HCT116 (cell line): Measurements from ENCODE around the gene CLASP1. TPM values are rescaled to one million over a fixed set of nuclear protein-coding genes. Genes with fewer than 3 reads are reported as not detected.

Source experiments
- ATAC-seq: fragments of 200-7000 bp; cut with Tn5 transposase; 2 replicates; pipeline ENCODE4 v1.9.1; 2020; ENCODE audit warnings: mild to moderate bottlenecking, moderate library complexity
- BruUV-seq: library from RNA; stranded (reverse); fragments of 400-500 nt; replicated peaks from 2 replicates; lab custom pipeline; 2021; lab: Mats Ljungman, UMichigan
- CTCF ChIA-PET: fragments of 300-600 bp; sonication (Branson Sonifier 250); formaldehyde crosslinking; loops from one replicate; lab custom pipeline; 2021; ENCODE audit warnings: antibody characterized with exemption; lab: Charles Lee
- POLR2A ChIA-PET: fragments of 300-600, 350-600 bp; sonication (Branson Sonifier 250); formaldehyde crosslinking; loops from one replicate; lab custom pipeline; 2021; ENCODE audit warnings: antibody characterized with exemption; lab: Charles Lee
- RAD21 ChIA-PET, 2 experiments: fragments of 300-600 bp; sonication (Branson Sonifier 250); formaldehyde crosslinking; loops; one replicate each; lab custom pipeline; 2023; ENCODE audit warnings: low total read pairs in 2 of 2; ENCODE audit not compliant: uncharacterized antibody in 2 of 2, unreplicated experiment in 2 of 2, low non-redundant PET in 1 of 2; lab: Charles Lee
- DNase-seq: peaks from one replicate; pipeline ENCODE4 v3.0.0-alpha.2; 2010; ENCODE audit warnings: low read depth, low spot score
- H2AFZ ChIP-seq: fragments of 200-600 bp; shearing (Covaris generic), sonication (generic); 2 replicates; pipeline ENCODE4 v1.6.1; 2017; ENCODE audit warnings: low read depth, mixed run types, mixed read lengths, antibody characterized with exemption, low read length; ENCODE audit not compliant: poor library complexity, severe bottlenecking
- H3K27ac ChIP-seq: 2 replicates; pipeline ENCODE4 v1.5.1; 2012; ENCODE audit warnings: low read depth, low read length
- H3K27me3 ChIP-seq: fragments of 200-600 bp; sonication (generic); 2 replicates; pipeline ENCODE4 v1.6.1; 2016; ENCODE audit warnings: mixed run types, low read length, mixed read lengths; ENCODE audit not compliant: insufficient read depth
- H3K36me3 ChIP-seq, 2 experiments: fragments of 200-500 bp in 1 of 2; fragments of 200-600 bp in 1 of 2; sonication (Bioruptor generic) in 1 of 2; sonication (generic) in 1 of 2; 2 replicates each; pipeline versions ENCODE4 v1.5.1 to v1.6.1; 2014 to 2016; ENCODE audit warnings: low read length in 2 of 2, inconsistent platforms in 1 of 2, mixed read lengths in 1 of 2, mixed run types in 1 of 2; ENCODE audit not compliant: insufficient read depth in 2 of 2, control insufficient read depth in 1 of 2
- H3K4me1 ChIP-seq, 2 experiments: fragments of 200-600 bp in 1 of 2; sonication (generic) in 1 of 2; 2 replicates each; pipeline versions ENCODE4 v1.5.1 to v1.6.1; 2012 to 2017; ENCODE audit warnings: low read length in 2 of 2, inconsistent platforms in 1 of 2, mild to moderate bottlenecking in 1 of 2, mixed read lengths in 1 of 2, mixed run types in 1 of 2, moderate library complexity in 1 of 2; ENCODE audit not compliant: insufficient read depth in 2 of 2, control insufficient read depth in 1 of 2
- H3K4me2 ChIP-seq: fragments of 200-600 bp; sonication (generic); 2 replicates; pipeline ENCODE4 v1.6.1; 2017; ENCODE audit warnings: mixed run types, low read length, mixed read lengths
- H3K4me3 ChIP-seq, 2 experiments: fragments of 200-600 bp in 1 of 2; sonication (generic) in 1 of 2; replicated peaks in 1 of 2; 2 replicates each; pipeline ENCODE4 v1.5.1; 2011 to 2016; ENCODE audit warnings: low read length in 2 of 2, control low read depth in 1 of 2, low read depth in 1 of 2, mild to moderate bottlenecking in 1 of 2, mixed read lengths in 1 of 2, mixed run types in 1 of 2
- H3K79me2 ChIP-seq: fragments of 200-600 bp; sonication (generic); 2 replicates; pipeline ENCODE4 v1.6.1; 2017; ENCODE audit warnings: mild to moderate bottlenecking, mixed run types, low read length, moderate library complexity, mixed read lengths; ENCODE audit not compliant: insufficient read depth
- H3K9ac ChIP-seq: fragments of 200-600 bp; sonication (generic); 2 replicates; pipeline ENCODE4 v1.6.1; 2016; ENCODE audit warnings: low read length, mixed read lengths
- H3K9me2 ChIP-seq: fragments of 200-600 bp; sonication (generic), shearing (Covaris generic); 2 replicates; pipeline ENCODE4 v1.6.1; 2017; ENCODE audit warnings: mixed run types, mild to moderate bottlenecking, moderate library complexity; ENCODE audit not compliant: insufficient read depth
- H3K9me3 ChIP-seq, 2 experiments: fragments of 200-500 bp in 1 of 2; fragments of 200-600 bp in 1 of 2; sonication (Bioruptor generic) in 1 of 2; sonication (generic) in 1 of 2; 2 replicates each; pipeline ENCODE4 v1.6.1; 2014 to 2017; ENCODE audit warnings: low read length in 2 of 2, mixed read lengths in 2 of 2, inconsistent platforms in 1 of 2, low read depth in 1 of 2, mild to moderate bottlenecking in 1 of 2, mixed run types in 1 of 2, moderate library complexity in 1 of 2; ENCODE audit not compliant: control insufficient read depth in 1 of 2, insufficient read depth in 1 of 2
- H4K20me1 ChIP-seq: fragments of 200-600 bp; sonication (generic), shearing (Covaris generic); 2 replicates; pipeline ENCODE4 v1.6.1; 2017; ENCODE audit warnings: mixed run types, mild to moderate bottlenecking, moderate library complexity; ENCODE audit not compliant: insufficient read depth
- ATF3 ChIP-seq: IDR thresholded peaks from 2 replicates; pipeline ENCODE4 v1.6.1; 2012
- EGR1 ChIP-seq: IDR thresholded peaks from 2 replicates; pipeline ENCODE4 v1.6.1; 2012; ENCODE audit warnings: low read depth
- ELF1 ChIP-seq: IDR thresholded peaks from 2 replicates; pipeline ENCODE4 v1.6.1; 2012; ENCODE audit warnings: low read depth, borderline replicate concordance
- EZH2 ChIP-seq: fragments of 200-600 bp; sonication (generic); IDR thresholded peaks from 2 replicates; pipeline ENCODE4 v1.6.1; 2017; ENCODE audit warnings: antibody characterized with exemption, mixed run types
- EZH2phosphoT487 ChIP-seq: fragments of 200-600 bp; IDR thresholded peaks from 2 replicates; pipeline ENCODE4 v1.6.1; 2018; ENCODE audit warnings: antibody characterized with exemption, borderline replicate concordance
- JUND ChIP-seq: IDR thresholded peaks from 2 replicates; pipeline ENCODE4 v1.6.1; 2012
- MAX ChIP-seq: IDR thresholded peaks from 2 replicates; pipeline ENCODE4 v1.6.1; 2012
- POLR2A ChIP-seq: IDR thresholded peaks from 2 replicates; pipeline ENCODE4 v1.7.0; 2011; ENCODE audit warnings: borderline replicate concordance; ENCODE audit not compliant: insufficient read depth, insufficient read length; ENCODE audit errors: extremely low read depth
- POLR2AphosphoS5 ChIP-seq: IDR thresholded peaks from 2 replicates; pipeline ENCODE4 v1.6.1; 2011; ENCODE audit warnings: mild to moderate bottlenecking, low read depth, low read length, moderate library complexity
- REST ChIP-seq: IDR thresholded peaks from 2 replicates; pipeline ENCODE4 v1.6.1; 2012; ENCODE audit warnings: low read depth
- SP1 ChIP-seq: IDR thresholded peaks from 2 replicates; pipeline ENCODE4 v1.6.1; 2012; ENCODE audit warnings: low read depth
- YY1 ChIP-seq: IDR thresholded peaks from 2 replicates; pipeline ENCODE4 v1.6.1; 2011; ENCODE audit warnings: low read length, low read depth, moderate library complexity, mild to moderate bottlenecking; ENCODE audit not compliant: insufficient replicate concordance; ENCODE audit errors: extremely low read depth
- ZFX ChIP-seq: fragments of 450-650 bp; IDR thresholded peaks from 2 replicates; pipeline ENCODE4 v1.6.1; 2017
- ZNF274 ChIP-seq: fragments of 200-500 bp; sonication (Bioruptor generic); IDR thresholded peaks from 2 replicates; pipeline ENCODE4 v1.6.1; 2014; ENCODE audit warnings: mild to moderate bottlenecking, low read depth, low read length, inconsistent platforms
- intact Hi-C: fragments of 100-400 bp; cut with micrococcal nuclease; formaldehyde crosslinking; loops from 2 replicates; pipeline ENCODE4 v1.10.0; 2022
- total RNA-seq: library from RNA; stranded (reverse); gene quantifications from one replicate; pipeline ENCODE4 v1.2.1, GENCODE V29; 2021; ENCODE audit not compliant: unreplicated experiment

CLASP1 gene
- total RNA-seq, 1 experiment from 2014 or later, result 41.9 TPM

- intact Hi-C loops, result no loop called here
- Histone ChIP-seq H3K9me2 (no peaks in the 10 kb centered on the region), H2AFZ (no peak overlapping the region), H3K4me1 (no peaks in the 10 kb centered on the region), H3K9ac (no peak overlapping the region), H3K9me3 (no peaks in the 10 kb centered on the region), H3K36me3 (peaks cover 0 to 7% of the 10 kb centered on the region in 2 experiments; a peak in 1 of 4 replicates), H4K20me1 (no peaks in the 10 kb centered on the region), H3K27ac (no peak overlapping the region), H3K4me3 (no peak overlapping the region), H3K79me2 (no peaks in the 10 kb centered on the region), H3K4me2 (no peak overlapping the region), H3K27me3 (no peaks in the 10 kb centered on the region)
- POLR2A ChIA-PET, result no interaction called here
- DNase-seq (no peak), ATAC-seq (no peak)
- TF ChIP-seq EZH2phosphoT487 (no peak), POLR2AphosphoS5 (no peak), ATF3 (no peak), YY1 (no peak), ZNF274 (no peak), REST (no peak), MAX (no peak), ELF1 (no peak), ZFX (no peak), EGR1 (no peak), SP1 (no peak), POLR2A (no peak), JUND (no peak), EZH2 (no peak)
- RAD21 ChIA-PET, result no interaction called here
- CTCF ChIA-PET, result interaction anchor here (1.0 kb wide), 1 partner anchor 20 kb away, joined by 3 read pairs; no protein-coding TSS in a partner anchor
- BruUV-seq, result no TSS peak
Observed at GRCh38 chr2:121335294-121336290, 313.7 kb downstream of the CLASP1 start.
